ENCODE results near the gene OTUD4. TPM values are rescaled to one million over a fixed set of nuclear protein-coding genes. Genes with fewer than 3 reads are reported as not detected.
"Not testable (repeated sequence)": the region's sequence is repeated elsewhere in the genome, so short reads cannot be mapped to it uniquely, and the experiment has no call there.

Gene OTUD4
- total and polyA plus RNA-seq, 9 of the 15 experiments (the other 6 are each of a cell fraction or from before 2014, with no cell fraction given): 4.2 to 29.0 (median 24.8) TPM

- peak; percentile 24 for TF ChIP-seq PRDM10 (IDR thresholded peaks at IDR 0.05; ENCODE audit: partially characterized antibody)
- TF ChIP-seq KLF1 (tag; IDR thresholded peaks at IDR 0.05): no peak
- TF ChIP-seq E2F6 (IDR thresholded peaks at IDR 0.05; ENCODE audit: borderline replicate concordance in 1 of 2, extremely low read depth in 1 of 2, insufficient read depth in 1 of 2, insufficient read length in 1 of 2, low read depth in 1 of 2, low read length in 1 of 2, poor library complexity in 1 of 2, severe bottlenecking in 1 of 2): peak in 1 of 2 experiments; percentile 31
Measured at GRCh38 chr4:145181091-145181501, 707 bp upstream of the OTUD4 start (continued).

- FAIRE-seq; H3K27me3 ChIP-seq (ENCODE audit: control insufficient read depth in 2 of 2, insufficient read depth in 2 of 2, low read length in 2 of 2); POLR2A ChIA-PET; BruUV-seq (replicated peaks); H4K20me1 ChIP-seq (replicated peaks; ENCODE audit: control insufficient read depth, insufficient read depth, low read length); H3K9me1 ChIP-seq (ENCODE audit: control insufficient read depth, insufficient read depth, low read length); in situ Hi-C loops (cut with MboI); CTCF ChIA-PET (ENCODE audit: low intra/inter-chr PET ratio); H3K9me3 ChIP-seq (replicated peaks; ENCODE audit: control insufficient read depth, insufficient read depth, low read depth, low read length); TF ChIP-seq MYC (CRISPR knock-in tag; IDR thresholded peaks at IDR 0.05; ENCODE audit: borderline replicate concordance, low read depth): not testable (repeated sequence)
- ATAC-seq: peak; percentile 30
- Histone ChIP-seq H2AFZ (ENCODE audit: low read depth, low read length) (peak overlapping the region; percentile 87), H3K4me3 (peak overlapping the region; percentile 75), H3K36me3 (ENCODE audit: control insufficient read depth, insufficient read depth, low read length) (peaks cover 13% of the 10 kb centered on the region; the same call in 2 of the 3 replicates), H3K27ac (ENCODE audit: extremely low read depth, low read depth, low read length) (peak overlapping the region; percentile 97), H3K9ac (ENCODE audit: insufficient read depth in 1 of 2, low read depth in 2 of 2, low read length in 2 of 2) (peak overlapping the region; percentile 96 to 98), H3K4me2 (ENCODE audit: insufficient read depth, low read length) (peak overlapping the region; percentile 98; the same call in 1 of the 2 replicates), H3K4me1 (replicated peaks in 1 of 2; ENCODE audit: control insufficient read depth in 2 of 2, insufficient read depth in 2 of 2, low read length in 2 of 2) (peaks cover 15 to 26% of the 10 kb centered on the region in 2 experiments), H3K79me2 (ENCODE audit: control insufficient read depth, insufficient read depth, low read length) (peaks cover 58% of the 10 kb centered on the region)
- DNase-seq (ENCODE audit: extremely low read depth in 1 of 4, low spot score in 3 of 4): peak in 1 of 4 experiments; percentile 25
- WGBS (ENCODE audit: insufficient coverage, low coverage, missing lambda C conversion rate): 1% methylated on average over 17 of the region's 57 CpGs
- intact Hi-C loops (cut with micrococcal nuclease): loop anchor here (2.0 kb wide), 2 partner anchors 21 to 81 kb away; partner anchors contain the start of genes ABCE1 and ANAPC10
- peak in 1 of 2 experiments; percentile 44; a peak in 1 of 4 replicates for TF ChIP-seq NONO (IDR thresholded peaks at IDR 0.05; ENCODE audit: low read depth in 2 of 2, low read length in 1 of 2)
- peak; percentile 35; the same call in 1 of the 2 replicates for TF ChIP-seq ZNF592 (IDR thresholded peaks at IDR 0.05)
- TF ChIP-seq ZNF175 (CRISPR knock-in tag; IDR thresholded peaks at IDR 0.05; ENCODE audit: low read depth): 0 out of 2 replicates have a peak, but pooled peaks have one; percentile 39
- TF ChIP-seq MYC (IDR thresholded peaks at IDR 0.05; ENCODE audit: low read depth, low read length): 0 out of 2 replicates have a peak, but pooled peaks have one; percentile 16
- peak; percentile 13 for TF ChIP-seq CCNT2 (IDR thresholded peaks at IDR 0.05; ENCODE audit: borderline replicate concordance, extremely low read depth, insufficient read length, low read depth, low read length)
Measured at GRCh38 chr4:145179861-145180297, 510 bp downstream of the OTUD4 start.

Data from K562 (cell line).